Left lung (tissue), 10 donors: Measurements from ENCODE around the gene SLIT3. TPM values are rescaled to one million over a fixed set of nuclear protein-coding genes. Genes with fewer than 3 reads are reported as not detected.

Experiments used
- ATAC-seq: fragments of 200-7000 bp; cut with Tn5 transposase; one replicate; pipeline ENCODE4 v1.9.1; 2020; ENCODE audit warnings: moderate library complexity
- DNase-seq, 4 donors: peaks; one replicate each; pipeline ENCODE4 v3.0.0-alpha.2; 2013 to 2020
- H3K27ac ChIP-seq, 2 donors: fragments of 200-600 bp; sonication (generic) in 1 of 2; one replicate each; pipeline versions ENCODE4 v1.5.0 to v1.8.0; 2020 to 2021
- H3K27me3 ChIP-seq, 2 donors: fragments of 200-600 bp; sonication (generic) in 1 of 2; one replicate each; pipeline versions ENCODE4 v1.5.0 to v1.8.0; 2020 to 2021
- H3K36me3 ChIP-seq, 2 donors: fragments of 200-600 bp; sonication (generic) in 1 of 2; one replicate each; pipeline versions ENCODE4 v1.5.0 to v1.8.0; 2020 to 2021
- H3K4me1 ChIP-seq, 2 donors: fragments of 200-600 bp; one replicate each; pipeline ENCODE4 v1.8.0; 2021
- H3K4me3 ChIP-seq, 2 donors: fragments of 200-600 bp; sonication (generic) in 1 of 2; one replicate each; pipeline versions ENCODE4 v1.5.0 to v1.8.0; 2020 to 2021; ENCODE audit warnings: mild to moderate bottlenecking in 1 of 2
- H3K9me3 ChIP-seq, 2 donors: fragments of 200-600 bp; sonication (generic) in 1 of 2; one replicate each; pipeline versions ENCODE4 v1.5.0 to v1.8.0; 2020 to 2021
- intact Hi-C, 2 donors: fragments of 100-400 bp; cut with DNase I; formaldehyde crosslinking; loops; one replicate each; pipeline versions ENCODE4 v1.11.2 to v1.14.2; 2022
- polyA plus RNA-seq, 6 donors: library from polyadenylated mRNA; unstranded; fragments of 120-200 nt; gene quantifications; one replicate each; pipeline ENCODE4 v1.2.1, GENCODE V29; 2013; ENCODE audit not compliant: insufficient read length in 6 of 6
- total RNA-seq, 2 donors: library from RNA; stranded (reverse); fragmentation: NEBNext Ultra II Directional; extraction: Animal tissue kit (Norgen Biotek cat#: 25700); gene quantifications; one replicate each; pipeline ENCODE4 v1.2.1, GENCODE V29; 2021
- TF ChIP-seq, protein P1 (sequence below), 2 donors: fragments of 200-600 bp; sonication (generic) in 1 of 2; IDR thresholded peaks; one replicate each; pipeline versions ENCODE4 v1.5.0 to v1.8.0; 2021; ENCODE audit warnings: antibody characterized with exemption in 2 of 2
- donor health status: DM: no; HTN: yes; CAD: no.
- donor health status: DM: no; HTN: no; CAD: no.

The SLIT3 gene
- total and polyA plus RNA-seq, 8 donors = 37.6 to 77.1 (median 45.9) TPM

DNA sequence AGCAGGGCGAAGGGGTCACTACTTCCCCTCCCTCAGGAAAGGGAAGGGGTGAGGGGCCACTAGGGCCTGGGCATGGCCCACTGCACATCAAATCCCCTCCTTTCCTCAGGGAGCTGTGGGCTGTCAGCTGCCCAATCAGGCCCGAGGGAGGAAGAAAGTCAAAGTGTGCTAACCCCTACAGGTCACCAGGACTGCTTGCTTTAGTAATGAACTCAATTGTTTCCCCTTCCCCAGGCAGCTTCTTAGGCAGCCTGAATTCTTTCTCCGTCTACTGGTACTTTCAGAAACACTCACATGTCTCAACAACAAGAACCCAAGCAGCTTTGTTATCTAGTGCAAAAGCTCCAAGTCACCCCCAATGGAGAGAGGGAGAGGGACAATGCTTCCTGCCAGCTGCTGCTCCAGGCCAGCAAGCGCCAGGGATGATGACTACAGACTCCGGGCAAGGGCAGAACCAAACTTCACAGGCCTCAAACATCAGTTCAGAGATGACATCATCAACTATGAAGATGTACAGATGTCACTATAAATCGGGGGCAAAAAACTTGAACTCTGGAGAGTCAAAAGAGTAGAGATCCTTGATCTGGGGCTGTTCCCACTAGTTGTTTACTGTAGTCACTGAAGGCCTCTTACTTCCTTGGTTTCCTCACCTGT lies 100.7 kb downstream of the SLIT3 start:
- intact Hi-C loops = no loop called here
- no peak overlapping the region for H3K4me3 ChIP-seq
- H3K4me1 ChIP-seq = no peaks in the 10 kb centered on the region
- TF ChIP-seq, protein P1, sequence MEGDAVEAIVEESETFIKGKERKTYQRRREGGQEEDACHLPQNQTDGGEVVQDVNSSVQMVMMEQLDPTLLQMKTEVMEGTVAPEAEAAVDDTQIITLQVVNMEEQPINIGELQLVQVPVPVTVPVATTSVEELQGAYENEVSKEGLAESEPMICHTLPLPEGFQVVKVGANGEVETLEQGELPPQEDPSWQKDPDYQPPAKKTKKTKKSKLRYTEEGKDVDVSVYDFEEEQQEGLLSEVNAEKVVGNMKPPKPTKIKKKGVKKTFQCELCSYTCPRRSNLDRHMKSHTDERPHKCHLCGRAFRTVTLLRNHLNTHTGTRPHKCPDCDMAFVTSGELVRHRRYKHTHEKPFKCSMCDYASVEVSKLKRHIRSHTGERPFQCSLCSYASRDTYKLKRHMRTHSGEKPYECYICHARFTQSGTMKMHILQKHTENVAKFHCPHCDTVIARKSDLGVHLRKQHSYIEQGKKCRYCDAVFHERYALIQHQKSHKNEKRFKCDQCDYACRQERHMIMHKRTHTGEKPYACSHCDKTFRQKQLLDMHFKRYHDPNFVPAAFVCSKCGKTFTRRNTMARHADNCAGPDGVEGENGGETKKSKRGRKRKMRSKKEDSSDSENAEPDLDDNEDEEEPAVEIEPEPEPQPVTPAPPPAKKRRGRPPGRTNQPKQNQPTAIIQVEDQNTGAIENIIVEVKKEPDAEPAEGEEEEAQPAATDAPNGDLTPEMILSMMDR (IDR thresholded peaks at IDR 0.05) = no peak
- H3K9me3 ChIP-seq = peaks cover 0 to 6% of the 10 kb centered on the region in 2 donors
- no peak for ATAC-seq
- no peak overlapping the region for H3K27ac ChIP-seq
- no peak for DNase-seq
- H3K36me3 ChIP-seq = no peaks in the 10 kb centered on the region
- no peaks in the 10 kb centered on the region for H3K27me3 ChIP-seq

DNA sequence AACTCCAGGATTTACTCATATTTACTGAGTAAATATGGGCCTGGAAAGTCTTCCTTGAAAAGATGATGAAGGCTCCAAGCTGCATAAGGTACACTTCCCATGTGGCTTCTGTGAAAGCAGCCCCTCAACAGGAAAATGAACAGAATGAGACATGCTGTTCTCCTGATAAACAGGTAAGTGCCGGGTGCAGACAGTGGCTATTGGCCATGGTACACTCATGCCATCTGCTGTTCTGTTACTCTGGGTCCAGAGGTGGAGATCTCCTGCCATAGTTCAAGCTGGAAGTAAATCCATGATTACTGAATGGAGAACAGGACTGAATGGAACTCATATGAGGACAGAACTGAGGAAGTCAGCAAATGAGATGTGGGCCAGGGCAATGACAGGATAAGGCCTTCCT lies 103.6 kb downstream of the SLIT3 start:
- H3K9me3 ChIP-seq = peaks cover 0 to 6% of the 10 kb centered on the region in 2 donors
- no peak overlapping the region for H3K27ac ChIP-seq
- TF ChIP-seq, protein P1 (IDR thresholded peaks at IDR 0.05) = no peak
- no peaks in the 10 kb centered on the region for H3K4me1 ChIP-seq
- DNase-seq = peak in 1 of 4 donors; percentile 25
- intact Hi-C loops = no loop called here
- no peaks in the 10 kb centered on the region for H3K36me3 ChIP-seq
- ATAC-seq = peak; percentile 71
- no peak overlapping the region for H3K4me3 ChIP-seq
- no peaks in the 10 kb centered on the region for H3K27me3 ChIP-seq

DNA sequence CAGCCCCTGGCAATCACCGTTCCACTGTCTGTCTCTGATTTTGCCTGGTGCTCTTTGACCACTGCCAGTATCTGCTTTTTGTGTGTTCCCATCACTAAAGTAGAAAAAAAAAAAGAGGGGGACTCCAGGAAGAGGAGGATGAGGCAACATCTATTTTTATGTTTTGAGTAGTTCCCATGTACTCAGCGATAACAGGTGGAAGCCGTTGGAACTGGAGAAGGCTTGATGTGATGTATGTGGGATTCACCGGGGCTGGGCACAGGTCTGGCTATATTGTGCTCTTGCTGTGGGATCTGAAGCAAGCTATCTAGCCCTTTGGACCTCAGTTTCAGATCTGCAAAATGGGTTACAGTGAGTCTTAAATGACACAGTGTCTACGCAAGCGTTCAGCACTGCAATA lies 104.9 kb downstream of the SLIT3 start:
- Histone ChIP-seq H3K36me3 (no peaks in the 10 kb centered on the region), H3K4me3 (no peak overlapping the region), H3K27me3 (no peaks in the 10 kb centered on the region), H3K9me3 (no peaks in the 10 kb centered on the region), H3K27ac (no peak overlapping the region), H3K4me1 (no peaks in the 10 kb centered on the region)
- ATAC-seq (no peak), DNase-seq (no peak)
- TF ChIP-seq, protein P1 (IDR thresholded peaks at IDR 0.05) = no peak
- intact Hi-C loops = no loop called here

DNA sequence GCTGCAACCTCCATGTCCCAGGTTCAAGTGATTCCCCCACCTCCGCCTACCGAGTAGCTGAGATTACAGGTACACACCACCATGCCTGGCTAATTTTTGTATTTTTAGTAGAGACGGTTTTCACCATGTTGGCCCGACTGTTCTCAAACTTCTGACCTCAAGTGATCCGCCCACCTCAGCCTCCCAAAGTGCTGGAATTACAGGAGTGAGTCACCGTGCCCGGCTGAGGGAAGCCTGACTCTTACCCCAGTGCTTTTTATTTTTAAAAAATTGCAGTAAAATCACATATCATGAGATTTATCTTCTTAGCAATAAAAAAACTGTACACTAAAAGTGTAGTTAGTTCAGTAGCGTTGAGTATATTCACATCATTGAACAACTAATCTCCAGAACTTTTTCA lies 105.3 kb downstream of the SLIT3 start:
- TF ChIP-seq, protein P1 (IDR thresholded peaks at IDR 0.05) = no peak
- Histone ChIP-seq H3K9me3 (no peaks in the 10 kb centered on the region), H3K27ac (no peak overlapping the region), H3K4me3 (no peak overlapping the region), H3K27me3 (no peaks in the 10 kb centered on the region), H3K36me3 (no peaks in the 10 kb centered on the region), H3K4me1 (no peaks in the 10 kb centered on the region)
- ATAC-seq (no peak), DNase-seq (no peak)
- intact Hi-C loops = no loop called here

DNA sequence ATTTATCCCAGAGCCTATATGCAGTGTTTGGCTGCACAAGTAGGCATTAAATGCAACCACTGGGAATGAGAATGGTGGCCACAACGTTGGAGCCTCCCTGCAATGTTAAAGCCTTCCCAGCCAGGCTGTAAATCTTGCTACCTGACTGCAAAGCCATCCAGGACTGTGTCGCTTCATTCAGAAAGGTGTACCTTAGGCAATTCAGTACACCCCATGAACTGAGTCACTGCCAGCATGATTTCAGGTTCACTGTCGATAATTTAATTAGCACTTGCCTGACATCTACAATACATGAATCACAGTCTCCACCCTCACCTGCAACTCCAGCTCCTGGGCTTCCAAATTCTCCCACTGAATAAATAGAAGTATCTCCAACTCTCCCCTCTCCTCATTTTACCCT lies 108.4 kb downstream of the SLIT3 start:
- intact Hi-C loops = no loop called here

More for the DNA sequence above, 108.4 kb downstream of the SLIT3 start:
- Histone ChIP-seq H3K27me3 (no peaks in the 10 kb centered on the region), H3K9me3 (no peaks in the 10 kb centered on the region), H3K27ac (no peak overlapping the region), H3K4me3 (no peak overlapping the region), H3K4me1 (no peaks in the 10 kb centered on the region), H3K36me3 (no peaks in the 10 kb centered on the region)
- ATAC-seq = no peak
- no peak for DNase-seq
- TF ChIP-seq, protein P1 (IDR thresholded peaks at IDR 0.05) = no peak
